Measurements from ENCODE around the gene KIF1C. TPM values are rescaled to one million over a fixed set of nuclear protein-coding genes. Genes with fewer than 3 reads are reported as not detected.
"Not testable (repeated sequence)": the region's sequence is repeated elsewhere in the genome, so short reads cannot be mapped to it uniquely, and the experiment has no call there.

Gene KIF1C
- polyA plus RNA-seq, 3 donors, result 36.0 to 113 (median 78.9) TPM

- not testable (repeated sequence) for H3K27ac ChIP-seq (ENCODE audit: low read depth, low read length)
- WGBS, 3 donors, result 98 to 99% (median 98%) methylated on average over 24 of the region's 24 CpGs
These were observed 79.5 kb downstream of the KIF1C start for GRCh38 chr17:5077275-5077674.

- WGBS, 3 donors, result 6 to 21% (median 21%) methylated on average over 14 of the region's 14 CpGs
These were observed 80.0 kb downstream of the KIF1C start for GRCh38 chr17:5077781-5078105.

More at GRCh38 chr17:5077781-5078105, 80.0 kb downstream of the KIF1C start:
- no peak overlapping the region for H3K27ac ChIP-seq (ENCODE audit: low read depth, low read length)

Other genes with a start within 250 kb of the KIF1C start
- gene TM4SF5, start 226.1 kb upstream of the KIF1C start, polyA plus RNA-seq, result under 1 TPM in 2 of 3 donors, not detected in 1; 0.12 to 0.85 TPM
- gene VMO1, start 211.6 kb upstream of the KIF1C start, polyA plus RNA-seq, result 1 to 10 TPM in 2 of 3 donors, under 1 TPM in 1; 0.48 to 4.7 (median 2.1) TPM
- under 1 TPM in 1 of 3 donors, not detected in 2; 0.12 TPM for gene GLTPD2, start 209.0 kb upstream of the KIF1C start, polyA plus RNA-seq
- 100 to 1,000 TPM in 2 of 3 donors, 10 to 100 TPM in 1; 81.5 to 182 (median 181) TPM for gene PSMB6, start 201.8 kb upstream of the KIF1C start, polyA plus RNA-seq
- 10 to 100 TPM; 14.4 to 32.1 (median 16.0) TPM for gene PLD2, start 190.8 kb upstream of the KIF1C start, polyA plus RNA-seq
- 10 to 100 TPM; 25.8 to 52.9 (median 30.0) TPM for gene MINK1, start 164.6 kb upstream of the KIF1C start, polyA plus RNA-seq
- gene C17orf107, start 98.4 kb upstream of the KIF1C start, polyA plus RNA-seq, result 1 to 10 TPM; 1.4 to 2.9 (median 2.6) TPM
- 1 to 10 TPM; 1.2 to 3.1 (median 1.8) TPM for gene CHRNE, start 94.9 kb upstream of the KIF1C start, polyA plus RNA-seq
- under 1 TPM in 2 of 3 donors, not detected in 1; 0.04 to 0.05 TPM for gene GP1BA, start 65.7 kb upstream of the KIF1C start, polyA plus RNA-seq
- 10 to 100 TPM; 25.6 to 68.6 (median 49.6) TPM for gene SLC25A11, start 57.9 kb upstream of the KIF1C start, polyA plus RNA-seq
- 100 to 1,000 TPM in 1 of 3 donors, 10 to 100 TPM in 2; 60.2 to 111 (median 79.2) TPM for gene RNF167, start 57.7 kb upstream of the KIF1C start, polyA plus RNA-seq
- 1,000 to 10,000 TPM in 1 of 3 donors, 100 to 1,000 TPM in 2; 270 to 1,173 (median 475) TPM for gene PFN1, start 49.4 kb upstream of the KIF1C start, polyA plus RNA-seq
- 10 to 100 TPM in 1 of 3 donors, 1 to 10 TPM in 2; 5.1 to 13.5 (median 6.4) TPM for gene ENO3, start 46.8 kb upstream of the KIF1C start, polyA plus RNA-seq
- gene SPAG7, start 30.1 kb upstream of the KIF1C start, polyA plus RNA-seq, result 10 to 100 TPM; 34.0 to 73.9 (median 73.1) TPM
- 10 to 100 TPM; 23.2 to 78.6 (median 60.5) TPM for gene CAMTA2, start 10.3 kb upstream of the KIF1C start, polyA plus RNA-seq
- gene INCA1, start 428 bp upstream of the KIF1C start, polyA plus RNA-seq, result 1 to 10 TPM in 2 of 3 donors, under 1 TPM in 1; 0.47 to 1.6 (median 1.1) TPM
- not detected for gene SLC52A1, start 37.5 kb downstream of the KIF1C start, polyA plus RNA-seq
- 1 to 10 TPM; 1.0 to 2.1 (median 1.8) TPM for gene ZFP3, start 80.5 kb downstream of the KIF1C start, polyA plus RNA-seq
- gene ZNF232, start 113.9 kb downstream of the KIF1C start, polyA plus RNA-seq, result 1 to 10 TPM; 3.6 to 4.3 (median 4.1) TPM
- gene USP6, start 118.1 kb downstream of the KIF1C start, polyA plus RNA-seq, result under 1 TPM; 0.03 to 0.11 (median 0.03) TPM
- 1 to 10 TPM; 1.2 to 1.5 (median 1.3) TPM for gene ZNF594, start 193.9 kb downstream of the KIF1C start, polyA plus RNA-seq
- gene SCIMP, start 236.9 kb downstream of the KIF1C start, polyA plus RNA-seq, result 1 to 10 TPM in 1 of 3 donors, under 1 TPM in 1, not detected in 1; 0.98 to 2.2 TPM

Measured in adipose tissue (tissue), 3 donors.